ENCODE results near the gene ATXN2L. TPM values are rescaled to one million over a fixed set of nuclear protein-coding genes. Genes with fewer than 3 reads are reported as not detected.

The ATXN2L gene
- total and polyA plus RNA-seq, 2 of the 13 experiments (the other 11 are each of a cell fraction or from before 2014, with no cell fraction given) = 40.8 to 55.1 TPM

DNA sequence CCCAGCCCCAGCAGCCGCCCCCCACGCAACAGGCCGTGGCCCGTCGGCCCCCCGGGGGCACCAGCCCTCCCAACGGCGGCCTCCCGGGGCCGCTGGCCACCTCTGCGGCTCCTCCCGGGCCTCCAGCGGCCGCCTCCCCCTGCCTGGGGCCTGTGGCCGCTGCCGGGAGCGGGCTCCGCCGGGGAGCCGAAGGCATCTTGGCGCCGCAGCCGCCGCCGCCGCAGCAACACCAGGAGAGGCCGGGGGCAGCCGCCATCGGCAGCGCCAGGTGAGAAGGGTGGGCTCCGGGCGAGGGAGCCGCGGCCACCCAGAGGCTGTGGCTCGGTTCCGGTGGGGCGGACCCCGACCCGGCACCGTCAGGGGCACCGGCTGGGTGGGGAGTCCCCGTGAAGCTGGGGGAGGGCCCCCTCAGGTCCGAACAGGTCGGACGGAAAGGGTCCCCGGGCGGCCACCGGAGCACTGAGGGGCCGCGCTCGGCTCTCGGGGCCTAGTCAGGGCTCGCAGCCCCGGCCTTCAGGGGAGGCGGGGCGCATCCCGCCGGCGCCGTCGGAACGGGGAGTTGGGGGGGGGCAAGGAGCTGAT, 583 bp downstream of the ATXN2L start (continued):
- TF ChIP-seq, protein P1, sequence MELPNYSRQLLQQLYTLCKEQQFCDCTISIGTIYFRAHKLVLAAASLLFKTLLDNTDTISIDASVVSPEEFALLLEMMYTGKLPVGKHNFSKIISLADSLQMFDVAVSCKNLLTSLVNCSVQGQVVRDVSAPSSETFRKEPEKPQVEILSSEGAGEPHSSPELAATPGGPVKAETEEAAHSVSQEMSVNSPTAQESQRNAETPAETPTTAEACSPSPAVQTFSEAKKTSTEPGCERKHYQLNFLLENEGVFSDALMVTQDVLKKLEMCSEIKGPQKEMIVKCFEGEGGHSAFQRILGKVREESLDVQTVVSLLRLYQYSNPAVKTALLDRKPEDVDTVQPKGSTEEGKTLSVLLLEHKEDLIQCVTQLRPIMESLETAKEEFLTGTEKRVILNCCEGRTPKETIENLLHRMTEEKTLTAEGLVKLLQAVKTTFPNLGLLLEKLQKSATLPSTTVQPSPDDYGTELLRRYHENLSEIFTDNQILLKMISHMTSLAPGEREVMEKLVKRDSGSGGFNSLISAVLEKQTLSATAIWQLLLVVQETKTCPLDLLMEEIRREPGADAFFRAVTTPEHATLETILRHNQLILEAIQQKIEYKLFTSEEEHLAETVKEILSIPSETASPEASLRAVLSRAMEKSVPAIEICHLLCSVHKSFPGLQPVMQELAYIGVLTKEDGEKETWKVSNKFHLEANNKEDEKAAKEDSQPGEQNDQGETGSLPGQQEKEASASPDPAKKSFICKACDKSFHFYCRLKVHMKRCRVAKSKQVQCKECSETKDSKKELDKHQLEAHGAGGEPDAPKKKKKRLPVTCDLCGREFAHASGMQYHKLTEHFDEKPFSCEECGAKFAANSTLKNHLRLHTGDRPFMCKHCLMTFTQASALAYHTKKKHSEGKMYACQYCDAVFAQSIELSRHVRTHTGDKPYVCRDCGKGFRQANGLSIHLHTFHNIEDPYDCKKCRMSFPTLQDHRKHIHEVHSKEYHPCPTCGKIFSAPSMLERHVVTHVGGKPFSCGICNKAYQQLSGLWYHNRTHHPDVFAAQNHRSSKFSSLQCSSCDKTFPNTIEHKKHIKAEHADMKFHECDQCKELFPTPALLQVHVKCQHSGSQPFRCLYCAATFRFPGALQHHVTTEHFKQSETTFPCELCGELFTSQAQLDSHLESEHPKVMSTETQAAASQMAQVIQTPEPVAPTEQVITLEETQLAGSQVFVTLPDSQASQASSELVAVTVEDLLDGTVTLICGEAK (IDR thresholded peaks at IDR 0.05) = no peak
- TF ChIP-seq, protein P1 (CRISPR knock-in tag; IDR thresholded peaks at IDR 0.05) = peak; percentile 77
- TF ChIP-seq KMT2B (CRISPR knock-in tag; IDR thresholded peaks at IDR 0.05) (no peak), ZNF407 (CRISPR knock-in tag; IDR thresholded peaks at IDR 0.05; ENCODE audit: not compliant biosample characterization) (peak; percentile 93), YY1 (IDR thresholded peaks at IDR 0.05; ENCODE audit: insufficient read depth, insufficient replicate concordance, low read depth, low read length) (peak; percentile 3), ZNF75D (CRISPR knock-in tag; IDR thresholded peaks at IDR 0.05; ENCODE audit: borderline replicate concordance) (no peak)
- TF ChIP-seq, protein P2, sequence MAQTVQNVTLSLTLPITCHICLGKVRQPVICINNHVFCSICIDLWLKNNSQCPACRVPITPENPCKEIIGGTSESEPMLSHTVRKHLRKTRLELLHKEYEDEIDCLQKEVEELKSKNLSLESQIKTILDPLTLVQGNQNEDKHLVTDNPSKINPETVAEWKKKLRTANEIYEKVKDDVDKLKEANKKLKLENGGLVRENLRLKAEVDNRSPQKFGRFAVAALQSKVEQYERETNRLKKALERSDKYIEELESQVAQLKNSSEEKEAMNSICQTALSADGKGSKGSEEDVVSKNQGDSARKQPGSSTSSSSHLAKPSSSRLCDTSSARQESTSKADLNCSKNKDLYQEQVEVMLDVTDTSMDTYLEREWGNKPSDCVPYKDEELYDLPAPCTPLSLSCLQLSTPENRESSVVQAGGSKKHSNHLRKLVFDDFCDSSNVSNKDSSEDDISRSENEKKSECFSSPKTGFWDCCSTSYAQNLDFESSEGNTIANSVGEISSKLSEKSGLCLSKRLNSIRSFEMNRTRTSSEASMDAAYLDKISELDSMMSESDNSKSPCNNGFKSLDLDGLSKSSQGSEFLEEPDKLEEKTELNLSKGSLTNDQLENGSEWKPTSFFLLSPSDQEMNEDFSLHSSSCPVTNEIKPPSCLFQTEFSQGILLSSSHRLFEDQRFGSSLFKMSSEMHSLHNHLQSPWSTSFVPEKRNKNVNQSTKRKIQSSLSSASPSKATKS (CRISPR knock-in tag; IDR thresholded peaks at IDR 0.05) = no peak
